GM21528 (cell line): ENCODE data around the gene GALNT2.

Source experiments
- ATAC-seq: cut with Tn5 transposase; IDR thresholded peaks from one replicate; pipeline ENCODE4 v1.9.1; 2021; ENCODE audit warnings: mild to moderate bottlenecking, moderate library complexity; ENCODE audit not compliant: unreplicated experiment, low FRiP score

The GALNT2 gene

GRCh38 chr1:230174471-230175162, 107.6 kb downstream of the GALNT2 start:
- no peak for ATAC-seq

- ATAC-seq: no peak
Measured at GRCh38 chr1:230175163-230175747, 108.2 kb downstream of the GALNT2 start.

DNA sequence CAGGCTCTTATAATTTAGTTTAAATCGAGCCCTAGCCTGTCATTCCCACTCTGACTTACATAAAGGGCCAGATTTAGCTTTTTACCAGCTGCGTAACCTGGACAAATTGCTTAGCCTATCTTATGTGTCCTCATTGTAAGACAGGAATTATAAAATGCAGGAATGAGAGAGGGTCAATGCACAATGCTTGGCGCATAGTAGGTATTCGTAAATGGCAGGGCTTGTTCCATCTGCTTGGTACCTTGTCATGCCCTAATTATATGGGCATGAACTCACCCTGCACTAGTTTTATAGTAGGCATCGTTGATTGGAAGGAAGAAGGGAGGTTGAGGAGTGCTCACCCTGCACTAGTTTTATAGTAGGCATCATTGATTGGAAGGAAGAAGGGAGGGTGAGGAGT, 108.8 kb downstream of the GALNT2 start:
- ATAC-seq: no peak

GRCh38 chr1:230176326-230176725, 109.3 kb downstream of the GALNT2 start:
- ATAC-seq: no peak

DNA sequence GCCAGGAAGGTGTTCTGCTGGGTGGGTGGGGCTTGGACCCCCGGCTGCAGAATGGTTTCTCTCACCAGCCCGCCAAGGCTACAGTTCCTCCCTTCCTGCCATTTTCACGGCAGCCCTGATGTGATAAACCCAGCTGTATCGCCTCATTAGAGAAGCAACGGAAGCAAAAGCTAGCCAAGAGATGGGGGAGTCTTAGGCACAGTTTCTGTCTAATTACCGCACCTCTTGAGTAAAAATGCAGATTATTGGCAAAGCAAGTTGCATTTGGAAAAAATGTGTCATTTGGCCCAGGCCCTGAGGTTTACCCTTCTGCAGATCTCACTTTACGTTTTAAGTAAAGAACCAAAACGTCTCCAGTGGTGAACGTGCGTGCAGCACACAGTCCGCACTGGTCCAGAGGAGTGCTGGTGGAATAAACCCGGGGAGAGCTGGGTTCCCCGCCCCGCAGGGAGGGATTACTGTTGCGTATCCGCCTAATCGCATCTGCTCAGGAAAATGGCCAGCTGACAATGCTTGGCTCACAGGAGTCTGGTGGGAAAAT, 109.9 kb downstream of the GALNT2 start:
- no peak for ATAC-seq

DNA sequence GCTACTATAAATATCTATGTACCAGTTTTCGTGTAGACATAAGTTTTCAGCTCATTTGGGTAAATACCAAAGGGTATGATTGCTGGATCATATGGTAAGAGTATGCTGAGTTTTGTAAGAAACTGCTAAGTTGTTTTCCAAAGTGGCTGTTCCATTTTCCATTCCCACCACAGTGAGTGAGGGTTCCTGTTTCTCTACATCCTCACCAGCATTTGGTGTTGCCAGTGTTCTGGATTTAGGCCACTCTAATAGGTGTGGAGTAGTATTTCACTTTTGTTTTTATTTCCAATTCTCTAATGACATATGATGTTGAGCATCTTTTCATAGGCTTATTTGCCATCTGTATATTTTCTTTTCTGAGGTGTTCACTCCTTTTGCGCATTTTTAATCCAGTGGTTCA, 112.2 kb downstream of the GALNT2 start:
- ATAC-seq: no peak

GRCh38 chr1:230185076-230186001, 118.3 kb downstream of the GALNT2 start:
- ATAC-seq: no peak

GRCh38 chr1:230186003-230186863, 119.2 kb downstream of the GALNT2 start:
- ATAC-seq: no peak

GRCh38 chr1:230186874-230187273, 119.8 kb downstream of the GALNT2 start:
- ATAC-seq: no peak

DNA sequence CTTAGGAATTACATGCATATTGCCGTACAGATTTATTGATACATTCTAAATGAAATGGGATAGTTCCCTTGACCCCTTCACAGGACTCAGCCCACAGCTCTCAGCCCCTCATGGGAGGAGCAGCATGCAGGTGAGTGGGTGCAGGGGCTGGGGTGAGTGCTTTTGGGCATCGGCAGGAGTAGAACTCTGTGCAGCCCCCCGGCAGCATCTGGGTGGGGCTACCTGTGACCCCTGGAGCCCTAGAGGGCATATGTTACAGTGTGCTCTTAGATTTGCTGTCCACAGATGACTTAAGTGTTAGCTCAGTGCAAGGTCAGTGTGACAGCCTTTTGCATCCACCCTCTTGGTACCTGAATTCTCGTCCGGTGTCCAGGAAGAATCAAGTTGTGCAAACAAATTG, 120.3 kb downstream of the GALNT2 start:
- no peak for ATAC-seq

GRCh38 chr1:230188826-230189225, 121.8 kb downstream of the GALNT2 start:
- ATAC-seq: no peak

- ATAC-seq: no peak
Measured at GRCh38 chr1:230189341-230189740, 122.3 kb downstream of the GALNT2 start.

DNA sequence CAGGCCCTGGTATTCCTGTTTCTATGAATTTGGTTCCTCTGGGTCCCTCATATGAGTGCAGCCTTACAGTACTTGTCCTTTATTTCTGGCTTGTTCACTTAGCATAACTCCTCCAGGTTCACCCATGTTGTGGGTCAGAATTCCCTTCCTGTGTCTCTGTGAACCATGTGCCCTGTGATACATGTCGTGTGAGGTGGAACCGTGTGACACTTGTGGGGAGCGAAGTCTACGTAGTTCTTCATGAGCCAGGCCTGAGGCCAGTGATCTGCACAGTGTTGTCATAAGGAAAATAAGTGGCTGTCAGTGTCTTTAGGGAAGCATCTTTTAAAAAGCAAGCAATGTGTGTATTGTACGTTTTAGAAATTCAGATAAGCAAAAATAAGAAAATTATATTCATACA, 122.8 kb downstream of the GALNT2 start:
- ATAC-seq: no peak

GRCh38 chr1:230191079-230191804, 124.2 kb downstream of the GALNT2 start:
- ATAC-seq: no peak

DNA sequence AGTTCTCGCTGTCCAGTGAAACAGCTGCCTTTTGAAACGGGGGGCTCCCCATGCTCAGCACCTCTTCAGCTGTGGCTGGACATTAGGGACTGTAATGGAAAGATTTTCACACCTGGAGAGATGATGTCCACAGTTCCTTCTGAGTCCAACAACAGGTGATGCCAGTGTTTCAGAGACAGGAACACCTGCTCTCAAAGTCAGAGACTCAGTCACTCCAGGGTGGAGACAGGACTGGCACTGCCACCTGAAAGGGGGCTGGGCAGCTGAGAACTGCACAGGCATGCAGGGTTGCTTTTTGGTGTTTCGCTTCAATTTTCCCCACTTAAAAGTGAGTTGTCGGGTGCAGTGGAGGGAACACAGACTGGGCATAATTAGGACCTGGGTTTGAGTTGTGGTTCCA, 124.8 kb downstream of the GALNT2 start:
- no peak for ATAC-seq

DNA sequence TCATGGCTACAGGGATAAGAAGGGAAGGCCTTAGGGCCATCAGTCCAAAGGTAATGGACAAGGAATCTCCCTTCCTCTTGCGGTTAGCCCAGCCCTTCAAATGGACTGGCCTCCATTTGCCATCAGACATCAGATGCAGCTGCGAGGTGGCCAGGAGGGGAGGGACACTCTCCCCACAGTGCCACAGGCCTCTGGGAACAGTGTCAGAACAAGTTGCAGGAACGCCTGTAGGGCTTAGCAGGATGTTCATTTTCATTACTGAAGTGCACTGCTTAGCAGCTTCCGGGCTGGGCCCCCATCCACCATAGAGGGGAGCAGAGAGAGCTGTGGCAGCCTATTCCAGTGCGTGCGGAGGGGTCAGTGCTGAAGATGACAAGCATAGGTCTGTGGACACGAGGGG, 127.5 kb downstream of the GALNT2 start:
- no peak for ATAC-seq

DNA sequence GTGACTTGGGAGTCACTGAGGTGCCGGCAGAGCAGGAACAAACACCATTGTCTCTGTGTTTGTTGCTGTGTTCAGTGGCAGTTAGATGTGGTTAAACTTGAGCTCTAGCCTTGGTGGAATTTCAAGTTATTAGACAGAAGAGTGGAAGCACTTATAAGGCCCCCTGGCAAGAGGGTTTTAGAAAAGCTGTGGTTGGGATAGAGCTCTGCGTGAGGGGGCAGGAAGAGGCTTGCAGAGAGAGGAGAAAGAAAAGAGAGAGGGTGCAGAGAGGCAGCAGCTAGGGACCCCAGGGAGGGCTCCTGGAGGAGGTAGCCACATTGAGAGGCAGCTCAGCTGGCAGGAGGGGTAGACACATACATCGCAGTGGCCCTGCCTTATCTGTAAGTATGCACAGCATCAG, 128.2 kb downstream of the GALNT2 start:
- no peak for ATAC-seq

- no peak for ATAC-seq
Measured at GRCh38 chr1:230196077-230196476, 129.0 kb downstream of the GALNT2 start.
